Right forelimb (tissue), 1 donor: ENCODE measurements around the gene ATP5F1C.

Experiments used
- DNase-seq: peaks from one replicate; pipeline ENCODE4 v3.0.0-alpha.2; 2018

ATP5F1C gene

GRCh38 chr10:7853226-7853842, 65.4 kb downstream of the ATP5F1C start:
- DNase-seq = no peak

GRCh38 chr10:7853890-7854289, 65.9 kb downstream of the ATP5F1C start:
- no peak for DNase-seq

GRCh38 chr10:7855205-7855604, 67.2 kb downstream of the ATP5F1C start:
- no peak for DNase-seq

- no peak for DNase-seq
Measured at GRCh38 chr10:7856678-7857077, 68.7 kb downstream of the ATP5F1C start.

- DNase-seq = no peak
Measured at GRCh38 chr10:7857262-7857661, 69.3 kb downstream of the ATP5F1C start.
